GM21619 (cell line): ENCODE results near the gene PTPRM.

Experiments
- ATAC-seq: cut with Tn5 transposase; IDR thresholded peaks from one replicate; pipeline ENCODE4 v1.9.1; 2021; ENCODE audit not compliant: unreplicated experiment

Gene PTPRM

GRCh38 chr18:8212896-8213780 lies 646.0 kb downstream of the PTPRM start:
- ATAC-seq, result no peak

- no peak for ATAC-seq
Measured at GRCh38 chr18:8215741-8216140, 648.6 kb downstream of the PTPRM start.

GRCh38 chr18:8217051-8217564 lies 650.0 kb downstream of the PTPRM start:
- no peak for ATAC-seq

DNA sequence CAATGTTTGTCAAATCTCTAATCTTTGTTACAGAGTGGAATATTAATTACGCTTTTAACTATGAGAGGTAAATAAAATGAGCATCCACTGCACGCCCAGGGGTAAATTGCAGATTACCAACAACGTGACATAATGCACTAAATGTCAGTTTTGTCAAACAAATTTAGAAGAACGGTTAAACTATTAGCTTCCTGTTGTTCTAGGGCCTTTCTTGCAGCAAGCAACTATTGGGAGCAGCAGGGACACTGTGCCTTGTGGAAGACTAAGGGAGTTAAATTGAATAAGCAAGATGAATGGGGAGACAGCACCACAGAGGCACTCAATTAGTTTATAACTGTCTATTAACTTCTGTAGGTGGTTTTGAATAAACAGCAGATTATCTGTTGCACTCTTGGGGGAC lies 651.1 kb downstream of the PTPRM start:
- no peak for ATAC-seq

DNA sequence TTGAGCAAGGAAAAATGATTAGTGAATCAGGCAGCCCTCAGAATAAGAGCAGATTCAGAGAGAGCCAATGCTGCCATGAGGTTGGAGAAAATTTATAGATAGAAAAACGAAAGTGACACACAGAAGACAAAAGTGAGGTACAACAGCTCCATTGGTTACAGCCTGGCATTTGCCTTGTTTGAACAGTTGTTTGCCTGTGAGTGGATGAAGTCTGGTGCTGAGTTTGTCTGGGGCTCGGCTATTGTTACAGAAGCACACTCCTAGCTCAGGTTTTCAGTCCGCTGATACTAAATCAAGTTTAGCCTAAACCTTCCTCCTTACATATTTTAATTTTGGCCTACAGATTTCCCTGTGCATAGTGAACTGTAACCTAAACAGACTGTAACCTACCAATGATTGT lies 654.3 kb downstream of the PTPRM start:
- ATAC-seq, result no peak

- ATAC-seq, result no peak
Measured at GRCh38 chr18:8224576-8224975, 657.5 kb downstream of the PTPRM start.

GRCh38 chr18:8229040-8229439 lies 661.9 kb downstream of the PTPRM start:
- no peak for ATAC-seq

GRCh38 chr18:8229787-8230186 lies 662.7 kb downstream of the PTPRM start:
- ATAC-seq, result no peak

- no peak for ATAC-seq
Measured at GRCh38 chr18:8231316-8231715, 664.2 kb downstream of the PTPRM start.

- no peak for ATAC-seq
Measured at GRCh38 chr18:8232791-8233190, 665.7 kb downstream of the PTPRM start.

- no peak for ATAC-seq
Measured at GRCh38 chr18:8235894-8236293, 668.8 kb downstream of the PTPRM start.

DNA sequence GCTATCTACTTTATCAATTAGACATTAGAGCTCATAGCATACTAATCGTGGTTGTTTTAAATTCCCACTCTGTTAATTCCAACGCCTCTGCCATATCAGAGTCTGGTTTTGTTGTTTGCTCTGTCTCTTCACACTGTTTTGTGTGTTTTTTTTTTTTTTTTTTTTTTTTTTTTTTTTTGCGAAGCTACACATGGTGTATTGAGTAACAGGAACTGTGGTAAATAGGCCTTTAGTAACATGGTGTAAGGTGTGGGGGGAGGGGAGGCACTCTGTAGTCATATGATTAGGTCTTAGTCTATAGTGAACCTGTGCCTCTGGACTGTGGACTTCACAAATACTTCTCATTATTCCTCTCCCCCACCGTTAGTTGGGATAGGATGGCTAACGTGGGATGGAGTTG lies 671.4 kb downstream of the PTPRM start:
- ATAC-seq, result no peak

GRCh38 chr18:8241731-8242130 lies 674.6 kb downstream of the PTPRM start:
- no peak for ATAC-seq

DNA sequence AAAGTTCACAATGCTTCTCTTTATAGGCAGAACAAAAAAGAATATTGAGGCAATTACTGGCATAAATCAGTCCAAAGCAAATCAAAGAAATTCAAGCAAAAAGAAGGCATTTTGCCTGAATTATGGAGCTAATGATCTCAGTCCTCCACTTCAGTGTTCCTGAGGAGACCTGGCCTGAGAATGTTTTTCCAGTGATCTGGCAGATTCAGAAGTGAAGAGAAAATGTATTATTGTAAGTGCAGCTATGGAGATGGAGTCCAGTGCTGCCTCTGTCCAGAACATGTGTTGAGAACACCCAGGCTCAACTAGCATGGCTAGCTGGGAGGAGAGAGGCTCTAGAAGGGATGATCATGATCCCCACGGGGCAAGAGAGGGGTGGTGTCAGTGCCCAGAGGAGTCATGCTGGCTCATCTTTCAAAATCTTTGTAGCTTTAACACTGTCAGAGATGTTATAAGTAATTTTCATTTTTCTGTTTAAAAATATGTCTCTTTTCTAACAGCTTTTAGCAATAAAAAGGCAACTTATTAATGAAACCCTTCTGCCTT lies 675.1 kb downstream of the PTPRM start:
- no peak for ATAC-seq

GRCh38 chr18:8247700-8248099 lies 680.6 kb downstream of the PTPRM start:
- no peak for ATAC-seq

GRCh38 chr18:8248576-8248975 lies 681.5 kb downstream of the PTPRM start:
- ATAC-seq, result no peak

GRCh38 chr18:8249811-8250210 lies 682.7 kb downstream of the PTPRM start:
- no peak for ATAC-seq

- ATAC-seq, result no peak
Measured at GRCh38 chr18:8252371-8252770, 685.3 kb downstream of the PTPRM start.

DNA sequence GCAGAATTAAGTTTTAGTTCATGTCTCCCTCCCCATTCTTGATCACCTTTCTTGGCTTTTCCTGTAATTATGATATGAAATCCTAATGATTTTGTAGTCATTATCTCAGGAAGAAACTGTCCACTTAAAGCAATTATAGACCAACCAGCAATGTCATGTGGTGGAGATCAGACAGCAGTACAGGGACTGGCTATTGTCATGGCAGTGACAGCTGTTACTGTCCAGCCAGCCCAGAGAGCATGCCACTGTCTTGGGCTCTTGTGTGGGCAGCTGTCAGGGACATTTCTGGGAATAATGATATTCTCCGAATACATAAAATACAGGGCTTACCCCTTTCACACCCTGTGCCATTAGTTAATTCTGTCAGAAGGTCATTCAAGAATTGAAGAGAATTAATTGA lies 686.8 kb downstream of the PTPRM start:
- no peak for ATAC-seq

DNA sequence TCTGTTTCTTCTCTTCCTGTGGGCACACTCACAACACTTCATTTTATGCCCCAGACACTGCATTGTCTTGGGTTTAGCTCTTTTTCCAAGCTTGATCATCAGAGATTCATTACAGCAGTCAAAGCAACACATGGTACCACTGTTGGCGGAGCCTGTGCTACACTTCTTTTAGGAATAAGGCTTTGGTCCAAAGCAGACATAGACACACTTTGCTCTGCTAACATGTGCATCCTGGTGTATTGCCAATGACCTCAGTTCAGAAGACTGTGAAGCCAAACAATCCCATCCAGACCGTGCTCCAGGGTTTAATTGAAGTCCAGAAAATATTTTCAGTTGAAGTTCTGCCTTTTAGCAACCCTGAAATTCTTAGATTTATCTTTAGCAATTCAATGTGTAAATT lies 687.5 kb downstream of the PTPRM start:
- ATAC-seq, result no peak

- ATAC-seq, result no peak
Measured at GRCh38 chr18:8257851-8258434, 690.8 kb downstream of the PTPRM start.

GRCh38 chr18:8260319-8260718 lies 693.2 kb downstream of the PTPRM start:
- no peak for ATAC-seq
